ENCODE results near the gene PLRG1.

The PLRG1 gene

GRCh38 chr4:154517591-154517990, 32.6 kb downstream of the PLRG1 start:
- no peak for DNase-seq

GRCh38 chr4:154516318-154517029, 33.7 kb downstream of the PLRG1 start:
- no peak for DNase-seq

GRCh38 chr4:154511981-154512380, 38.2 kb downstream of the PLRG1 start:
- DNase-seq: no peak

GRCh38 chr4:154511548-154511947, 38.7 kb downstream of the PLRG1 start:
- no peak for DNase-seq

- no peak for DNase-seq
These were observed 43.0 kb downstream of the PLRG1 start for GRCh38 chr4:154507156-154507555.

- no peak for DNase-seq
These were observed 43.9 kb downstream of the PLRG1 start for GRCh38 chr4:154506253-154506652.

- DNase-seq: no peak
These were observed 46.6 kb downstream of the PLRG1 start for GRCh38 chr4:154503598-154503997.

- no peak for DNase-seq
These were observed 48.1 kb downstream of the PLRG1 start for GRCh38 chr4:154502111-154502510.

- no peak for DNase-seq
These were observed 52.3 kb downstream of the PLRG1 start for GRCh38 chr4:154497889-154498288.

GRCh38 chr4:154495867-154496266, 54.3 kb downstream of the PLRG1 start:
- DNase-seq: no peak

- DNase-seq: no peak
These were observed 57.9 kb downstream of the PLRG1 start for GRCh38 chr4:154492288-154492687.

GRCh38 chr4:154491341-154492271, 58.6 kb downstream of the PLRG1 start, which contains the start of gene DCHS2:
DCHS2 (minus strand) TSS chr4:154491799; CDS start chr4:154491355, 444 bp downstream.
- peak; percentile 31 for DNase-seq

GRCh38 chr4:154490583-154491340, 59.4 kb downstream of the PLRG1 start:
- DNase-seq: peak; percentile 36

- DNase-seq: no peak
These were observed 60.0 kb downstream of the PLRG1 start for GRCh38 chr4:154490234-154490582.

GRCh38 chr4:154489558-154490233, 60.5 kb downstream of the PLRG1 start:
- DNase-seq: no peak

GRCh38 chr4:154487145-154487544, 63.1 kb downstream of the PLRG1 start:
- no peak for DNase-seq

GRCh38 chr4:154485127-154485773, 65.0 kb downstream of the PLRG1 start:
- DNase-seq: no peak
